Activated gamma-delta T cell (primary cell): Measurements from ENCODE around the gene LMX1A.

Experiments used
- DNase-seq: peaks from one replicate; lab custom pipeline; 2025; lab: John Stamatoyannopoulos, UW

LMX1A gene

GRCh38 chr1:165325460-165326203 lies 30.9 kb downstream of the LMX1A start:
- no peak for DNase-seq

- DNase-seq, result no peak
Observed at GRCh38 chr1:165324050-165324449, 32.5 kb downstream of the LMX1A start.

GRCh38 chr1:165317612-165318011 lies 38.9 kb downstream of the LMX1A start:
- no peak for DNase-seq

GRCh38 chr1:165316153-165316772 lies 40.3 kb downstream of the LMX1A start:
- DNase-seq, result no peak

GRCh38 chr1:165315481-165315880 lies 41.0 kb downstream of the LMX1A start:
- no peak for DNase-seq

GRCh38 chr1:165313903-165314302 lies 42.6 kb downstream of the LMX1A start:
- no peak for DNase-seq

GRCh38 chr1:165312591-165312990 lies 43.9 kb downstream of the LMX1A start:
- no peak for DNase-seq

GRCh38 chr1:165306543-165307434 lies 49.7 kb downstream of the LMX1A start:
- DNase-seq, result no peak

- DNase-seq, result no peak
Observed at GRCh38 chr1:165303386-165303785, 53.1 kb downstream of the LMX1A start.

GRCh38 chr1:165300400-165300903 lies 56.1 kb downstream of the LMX1A start:
- no peak for DNase-seq

GRCh38 chr1:165298203-165298820 lies 58.2 kb downstream of the LMX1A start:
- DNase-seq, result no peak

- no peak for DNase-seq
Observed at GRCh38 chr1:165296205-165296604, 60.3 kb downstream of the LMX1A start.

- no peak for DNase-seq
Observed at GRCh38 chr1:165290148-165290547, 66.4 kb downstream of the LMX1A start.

GRCh38 chr1:165289556-165289955 lies 67.0 kb downstream of the LMX1A start:
- no peak for DNase-seq

GRCh38 chr1:165288350-165289120 lies 68.0 kb downstream of the LMX1A start:
- no peak for DNase-seq

GRCh38 chr1:165287781-165288180 lies 68.7 kb downstream of the LMX1A start:
- no peak for DNase-seq

- DNase-seq, result no peak
Observed at GRCh38 chr1:165287329-165287728, 69.2 kb downstream of the LMX1A start.

- no peak for DNase-seq
Observed at GRCh38 chr1:165284454-165284853, 72.1 kb downstream of the LMX1A start.

- no peak for DNase-seq
Observed at GRCh38 chr1:165281207-165281901, 75.2 kb downstream of the LMX1A start.

- DNase-seq, result no peak
Observed at GRCh38 chr1:165279882-165280281, 76.6 kb downstream of the LMX1A start.

- no peak for DNase-seq
Observed at GRCh38 chr1:165276314-165276713, 80.2 kb downstream of the LMX1A start.
